Adrenal gland (tissue), 5 donors: ENCODE data around the gene SYCP2L.

ENCODE experiments used
- POLR2A ChIP-seq, 2 donors: fragments of 450-650 bp; IDR thresholded peaks; one replicate each; pipeline ENCODE4 v1.6.1; 2017; ENCODE audit warnings: antibody characterized with exemption in 2 of 2, mild to moderate bottlenecking in 2 of 2, moderate library complexity in 1 of 2
- TF ChIP-seq, protein P1 (sequence below), 6 experiments: fragments of 450-650 bp in 4 of 6; fragments of 200-600 bp in 2 of 6; sonication (generic) in 1 of 6; IDR thresholded peaks; 1 replicate in 5 of 6; 2 replicates in 1 of 6; pipeline versions ENCODE4 v1.5.1 to v1.8.0; 2016 to 2021; ENCODE audit warnings: antibody characterized with exemption in 6 of 6, mild to moderate bottlenecking in 2 of 6, moderate library complexity in 1 of 6
- donor health status: DM: no; HTN: no; CAD: no.

DNA sequence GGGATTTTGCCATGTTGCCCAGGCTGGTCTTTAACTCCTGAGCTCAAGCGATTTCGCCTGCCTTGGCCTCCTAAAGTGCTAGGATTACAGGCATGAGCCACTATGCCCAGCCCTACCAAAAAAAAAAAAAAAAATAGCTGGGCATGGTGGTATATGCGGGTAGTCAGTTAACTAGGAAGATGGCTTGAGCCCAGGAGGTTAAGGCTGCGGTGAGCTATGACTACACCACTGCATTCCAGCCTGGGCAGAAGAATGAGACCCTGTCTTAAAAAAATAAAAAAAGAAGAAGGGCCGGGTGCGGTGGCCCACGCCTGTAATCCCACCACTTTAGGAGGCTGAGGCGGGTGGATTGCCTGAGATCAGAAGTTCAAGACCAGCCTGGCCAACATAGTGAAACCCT, 107.0 kb downstream of the SYCP2L start:
- TF ChIP-seq, protein P1, sequence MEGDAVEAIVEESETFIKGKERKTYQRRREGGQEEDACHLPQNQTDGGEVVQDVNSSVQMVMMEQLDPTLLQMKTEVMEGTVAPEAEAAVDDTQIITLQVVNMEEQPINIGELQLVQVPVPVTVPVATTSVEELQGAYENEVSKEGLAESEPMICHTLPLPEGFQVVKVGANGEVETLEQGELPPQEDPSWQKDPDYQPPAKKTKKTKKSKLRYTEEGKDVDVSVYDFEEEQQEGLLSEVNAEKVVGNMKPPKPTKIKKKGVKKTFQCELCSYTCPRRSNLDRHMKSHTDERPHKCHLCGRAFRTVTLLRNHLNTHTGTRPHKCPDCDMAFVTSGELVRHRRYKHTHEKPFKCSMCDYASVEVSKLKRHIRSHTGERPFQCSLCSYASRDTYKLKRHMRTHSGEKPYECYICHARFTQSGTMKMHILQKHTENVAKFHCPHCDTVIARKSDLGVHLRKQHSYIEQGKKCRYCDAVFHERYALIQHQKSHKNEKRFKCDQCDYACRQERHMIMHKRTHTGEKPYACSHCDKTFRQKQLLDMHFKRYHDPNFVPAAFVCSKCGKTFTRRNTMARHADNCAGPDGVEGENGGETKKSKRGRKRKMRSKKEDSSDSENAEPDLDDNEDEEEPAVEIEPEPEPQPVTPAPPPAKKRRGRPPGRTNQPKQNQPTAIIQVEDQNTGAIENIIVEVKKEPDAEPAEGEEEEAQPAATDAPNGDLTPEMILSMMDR (IDR thresholded peaks at IDR 0.05) = no peak
- no peak for TF ChIP-seq POLR2A (IDR thresholded peaks at IDR 0.05)
